Stimulated activated CD4-positive, alpha-beta T cell treated with anti-CD3 and anti-CD28 coated beads, Interleukin-2, amount 100 ng/mL, for 24 hours (primary cell): Measurements from ENCODE around the gene TSPAN19.

Experiments used
- DNase-seq, 2 donors: peaks; one replicate each; pipeline ENCODE4 v3.0.0-alpha.2; 2020

TSPAN19 gene

DNA sequence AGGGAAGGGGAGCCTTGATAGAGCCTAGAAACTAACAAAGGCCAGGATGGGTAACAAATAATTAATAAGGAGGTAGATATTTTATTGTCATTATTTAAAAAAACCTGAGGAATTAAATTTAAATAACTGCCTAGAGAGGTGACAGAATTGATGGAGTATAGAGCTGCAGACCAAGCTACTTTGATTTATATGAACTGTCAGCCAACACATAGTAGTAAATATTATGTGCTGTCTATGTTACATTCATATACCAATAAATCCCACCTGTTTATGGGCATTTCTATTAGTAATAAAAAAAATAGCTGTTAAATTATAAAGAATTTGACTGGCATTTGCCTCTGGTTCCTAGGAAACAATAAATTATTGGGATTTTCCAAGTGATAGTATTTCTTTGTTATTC, 37.7 kb downstream of the TSPAN19 start:
- no peak for DNase-seq

- no peak for DNase-seq
Observed at GRCh38 chr12:84996759-84997158, 39.3 kb downstream of the TSPAN19 start.

- no peak for DNase-seq
Observed at GRCh38 chr12:84995641-84996040, 40.4 kb downstream of the TSPAN19 start.

DNA sequence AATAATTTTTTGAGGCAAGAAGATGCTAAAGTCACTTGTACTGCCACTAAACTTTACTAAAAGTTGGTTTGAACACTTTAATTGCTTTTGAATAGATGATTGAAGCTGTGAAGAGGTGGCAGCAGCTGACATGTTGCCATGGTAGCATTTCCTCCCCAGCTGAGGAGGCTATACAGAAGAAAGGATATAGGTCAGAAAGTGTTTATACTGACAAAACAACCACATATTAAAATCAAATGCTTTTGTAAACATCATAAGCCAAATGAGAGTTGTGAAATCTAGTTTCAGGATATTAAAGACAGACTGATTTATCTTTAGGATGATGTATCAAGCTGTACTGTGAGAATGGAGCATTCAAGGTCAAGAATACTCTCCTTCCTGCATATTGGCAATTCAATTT, 41.7 kb downstream of the TSPAN19 start:
- DNase-seq = no peak

- no peak for DNase-seq
Observed at GRCh38 chr12:84986586-84986985, 49.5 kb downstream of the TSPAN19 start.

GRCh38 chr12:84986117-84986516, 50.0 kb downstream of the TSPAN19 start:
- no peak for DNase-seq

- DNase-seq = no peak
Observed at GRCh38 chr12:84983289-84983688, 52.8 kb downstream of the TSPAN19 start.

DNA sequence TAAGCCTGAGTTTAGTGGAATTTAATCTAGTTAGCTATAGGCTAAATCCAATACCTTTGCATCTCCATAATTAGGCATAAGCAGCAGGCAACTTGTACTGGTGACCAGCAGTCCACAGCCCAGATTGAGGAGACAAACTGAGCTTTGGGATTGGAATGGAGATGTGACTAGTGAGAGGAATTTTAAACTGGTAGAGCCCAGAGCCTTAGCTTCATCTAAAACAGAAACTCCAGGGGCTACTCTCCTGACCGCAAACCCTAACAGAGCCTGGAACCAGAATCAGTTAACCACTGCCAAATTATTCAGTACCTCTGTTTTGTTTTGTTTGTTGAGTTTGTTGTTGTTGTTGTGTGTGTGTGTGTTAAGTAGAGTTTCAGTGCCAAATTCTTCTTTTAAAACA, 53.2 kb downstream of the TSPAN19 start:
- DNase-seq = no peak

- DNase-seq = no peak
Observed at GRCh38 chr12:84978921-84979320, 57.2 kb downstream of the TSPAN19 start.

- no peak for DNase-seq
Observed at GRCh38 chr12:84976133-84976532, 59.9 kb downstream of the TSPAN19 start.

DNA sequence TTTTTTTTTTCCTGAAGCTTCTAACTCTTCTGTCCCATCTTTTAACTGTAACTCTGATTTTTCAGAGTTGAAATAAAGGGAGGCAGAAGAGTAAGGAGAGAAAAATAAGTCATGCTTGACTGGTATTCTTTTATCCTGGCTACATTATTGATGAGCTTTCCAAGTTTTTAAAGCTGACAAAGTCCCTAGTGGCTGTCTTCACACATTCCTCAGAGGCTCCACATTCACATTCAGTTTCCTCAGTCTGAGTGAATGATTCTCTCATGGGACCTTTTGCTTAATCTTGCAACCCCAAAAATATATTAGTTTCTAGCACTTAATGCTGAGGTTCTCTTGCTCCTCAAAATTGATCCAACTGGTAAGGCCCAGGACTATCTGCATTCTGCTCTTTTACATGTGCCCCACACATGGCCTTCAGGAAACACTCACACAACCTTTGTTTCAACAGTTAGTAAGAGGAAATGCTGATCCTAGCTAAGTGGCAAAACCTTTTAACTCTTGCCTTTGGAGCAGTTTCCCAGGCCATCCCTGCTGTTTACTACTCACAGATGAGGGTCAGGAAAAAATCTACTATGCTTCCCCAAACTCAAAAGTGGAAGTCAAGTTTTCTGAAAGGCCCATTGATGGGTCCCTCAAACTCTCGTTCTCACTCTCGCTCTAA, 61.8 kb downstream of the TSPAN19 start:
- no peak for DNase-seq

DNA sequence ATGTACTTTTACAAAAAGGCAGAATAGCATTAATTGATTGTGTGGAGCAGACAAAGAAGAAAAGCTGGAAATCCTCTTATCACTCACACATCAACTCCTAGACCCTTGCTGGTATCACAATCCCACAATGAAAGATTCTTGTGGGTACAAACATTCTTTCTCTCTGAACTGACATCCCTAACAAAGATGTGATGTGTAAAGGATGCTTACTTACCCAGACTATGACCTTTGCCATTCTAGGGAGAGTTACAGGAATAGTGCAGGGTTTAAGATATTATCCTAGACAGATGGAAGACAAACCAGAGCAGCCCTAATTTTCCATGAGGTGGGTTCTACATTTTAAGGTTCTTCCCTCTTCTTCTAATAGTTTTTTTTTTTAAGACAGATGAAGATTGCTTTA, 63.1 kb downstream of the TSPAN19 start:
- no peak for DNase-seq

DNA sequence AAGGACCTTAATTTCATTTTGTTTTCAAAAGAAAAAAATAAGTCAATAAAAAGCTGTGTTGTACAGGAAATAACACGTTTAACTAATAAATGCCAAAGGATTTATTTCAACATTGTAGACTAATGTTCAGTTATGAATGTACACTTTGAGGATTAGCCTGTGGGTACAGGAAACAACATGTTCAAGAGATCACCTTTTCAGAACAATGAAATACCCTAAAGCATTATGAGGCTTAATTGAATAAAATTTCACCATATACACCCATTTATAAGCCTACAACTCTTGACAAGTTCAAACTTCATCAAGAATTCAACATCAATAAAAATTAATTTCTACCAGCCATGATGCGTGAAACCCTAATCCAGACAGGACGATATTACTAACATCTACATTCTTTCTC, 66.9 kb downstream of the TSPAN19 start:
- DNase-seq = no peak
